Measurements from ENCODE around the gene DUSP14.
"Not testable (repeated sequence)": the region's sequence is repeated elsewhere in the genome, so short reads cannot be mapped to it uniquely, and the experiment has no call there.

Gene DUSP14, protein sequence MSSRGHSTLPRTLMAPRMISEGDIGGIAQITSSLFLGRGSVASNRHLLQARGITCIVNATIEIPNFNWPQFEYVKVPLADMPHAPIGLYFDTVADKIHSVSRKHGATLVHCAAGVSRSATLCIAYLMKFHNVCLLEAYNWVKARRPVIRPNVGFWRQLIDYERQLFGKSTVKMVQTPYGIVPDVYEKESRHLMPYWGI

DNA sequence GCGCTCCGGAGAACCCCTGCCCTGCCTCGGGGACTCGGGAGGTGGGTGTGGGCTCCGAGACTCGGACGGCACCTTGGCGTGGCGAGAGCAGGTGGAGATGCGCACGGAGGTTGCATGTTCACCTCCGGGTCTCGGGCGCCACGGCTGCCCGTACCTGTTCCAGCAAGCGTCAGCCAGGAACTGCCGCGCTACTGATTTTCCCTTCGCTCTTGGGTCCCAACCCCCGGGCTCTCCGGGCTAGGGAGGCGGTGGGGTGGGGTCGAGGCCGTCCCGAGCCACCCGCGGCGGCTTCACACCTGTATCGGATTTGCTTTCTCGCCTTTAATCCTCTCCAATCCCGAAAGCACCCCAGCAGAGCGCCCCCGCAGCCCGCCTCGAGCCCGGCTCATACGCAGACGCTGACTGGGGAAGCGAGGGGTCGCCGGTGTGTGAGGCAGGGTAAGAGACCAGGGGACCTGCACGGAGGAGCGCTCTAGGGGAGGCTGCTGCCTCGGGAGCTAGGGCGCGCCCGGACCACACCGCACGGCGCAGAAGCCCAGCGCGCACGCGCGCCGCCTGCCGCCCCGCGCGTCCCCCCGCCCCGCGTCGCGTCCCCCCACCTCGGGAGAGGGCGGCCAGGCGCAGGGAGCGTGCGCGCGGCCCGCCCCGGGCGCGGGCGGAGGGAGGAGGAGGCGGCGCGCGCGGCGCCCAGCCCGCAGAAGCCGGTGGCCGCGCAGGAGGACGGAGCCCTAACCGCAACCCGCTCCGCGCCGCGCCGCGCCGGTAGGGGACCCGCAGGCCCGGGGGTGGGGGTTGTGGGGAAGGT, at the start of gene DUSP14:
DUSP14 (plus strand) TSS at position 695 of the 805 bp plus-strand sequence. CDS start 22,382 bp downstream, outside the sequence.
- DNase-seq (ENCODE audit: low read depth in 2 of 2): peak; percentile 55 to 71

DNA sequence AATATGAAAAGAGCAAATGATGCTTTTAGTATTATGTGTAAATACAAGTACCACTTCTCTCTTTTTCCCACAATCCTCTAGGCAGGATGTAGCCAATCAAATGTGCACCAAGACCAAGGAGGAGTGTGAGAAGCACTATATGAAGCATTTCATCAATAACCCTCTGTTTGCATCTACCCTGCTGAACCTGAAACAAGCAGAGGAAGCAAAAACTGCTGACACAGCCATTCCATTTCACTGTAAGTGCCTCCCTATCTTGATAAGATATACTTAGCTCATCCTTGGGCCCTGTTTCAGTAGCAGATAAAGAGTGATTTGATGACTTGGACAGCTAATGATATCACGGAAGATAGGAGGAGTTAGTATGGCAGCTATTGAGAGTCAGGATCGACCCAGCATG, 49.3 kb upstream of the DUSP14 start:
- no peak for DNase-seq (ENCODE audit: low read depth in 2 of 2)

- not testable (repeated sequence) for DNase-seq (ENCODE audit: low read depth in 2 of 2)
Observed at GRCh38 chr17:37441369-37442014, 48.2 kb upstream of the DUSP14 start.

DNA sequence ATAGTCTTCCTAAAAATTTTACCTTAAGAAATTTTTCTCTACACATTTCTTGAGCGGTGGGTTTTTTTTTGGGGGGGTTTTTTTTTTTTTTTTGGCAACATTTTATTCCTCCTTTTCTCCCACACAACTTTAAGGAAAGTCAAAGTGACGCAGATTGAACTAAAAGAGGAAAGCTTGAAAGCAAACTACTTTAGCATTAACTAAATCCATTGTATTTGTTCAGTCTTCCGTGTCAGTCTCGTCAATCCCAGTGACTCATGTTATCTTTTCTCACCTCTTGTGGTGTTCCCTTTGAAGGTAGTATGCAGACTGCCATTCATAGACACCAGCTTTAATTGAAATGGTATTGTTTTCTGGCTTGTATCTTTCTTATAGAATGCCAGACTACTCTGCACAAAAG, 43.7 kb upstream of the DUSP14 start:
- no peak for DNase-seq (ENCODE audit: low read depth in 2 of 2)

GRCh38 chr17:37447641-37448040, 42.0 kb upstream of the DUSP14 start:
- no peak for DNase-seq (ENCODE audit: low read depth in 2 of 2)

GRCh38 chr17:37450112-37450511, 39.6 kb upstream of the DUSP14 start:
- DNase-seq (ENCODE audit: low read depth in 2 of 2): no peak

DNA sequence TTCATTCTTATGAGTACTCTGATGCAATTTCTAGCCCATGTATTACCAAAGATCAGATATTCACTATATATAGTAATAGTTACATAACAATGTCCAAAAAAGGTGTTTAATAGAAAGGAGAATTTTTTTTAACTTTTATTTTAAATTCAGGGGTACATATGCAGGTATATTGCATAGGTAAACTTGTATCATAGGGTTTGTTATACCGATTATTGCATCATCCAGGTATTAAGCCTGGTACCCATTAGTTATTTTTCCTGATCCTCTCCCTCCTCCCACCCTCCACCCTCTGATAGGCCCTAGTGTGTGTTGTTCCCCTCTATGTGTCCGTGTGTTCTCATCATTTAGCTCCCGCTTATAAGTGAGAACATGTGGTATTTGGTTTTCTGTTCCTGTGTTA, 31.9 kb upstream of the DUSP14 start:
- not testable (repeated sequence) for DNase-seq (ENCODE audit: low read depth in 2 of 2)

GRCh38 chr17:37458805-37459204, 30.9 kb upstream of the DUSP14 start:
- DNase-seq (ENCODE audit: low read depth in 2 of 2): no peak

DNA sequence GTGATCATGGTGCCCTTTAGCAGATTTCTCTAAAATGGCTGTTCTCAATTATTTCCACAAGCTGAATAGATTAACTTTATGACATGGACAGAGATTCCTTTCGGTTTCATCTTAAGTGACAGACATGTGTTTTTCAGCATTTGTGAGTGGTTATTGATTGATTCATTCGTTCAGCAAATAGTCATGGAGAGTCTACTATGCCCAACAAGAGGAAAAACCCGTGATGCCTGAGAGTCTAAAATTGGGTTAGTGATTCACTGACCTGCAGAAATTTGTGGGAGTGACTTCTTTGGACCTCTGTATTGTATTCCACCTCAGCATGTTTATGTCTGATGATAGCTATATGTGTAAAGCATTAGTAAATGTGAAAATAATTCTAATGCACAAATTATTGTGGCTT, 28.0 kb upstream of the DUSP14 start:
- DNase-seq (ENCODE audit: low read depth in 2 of 2): no peak

DNA sequence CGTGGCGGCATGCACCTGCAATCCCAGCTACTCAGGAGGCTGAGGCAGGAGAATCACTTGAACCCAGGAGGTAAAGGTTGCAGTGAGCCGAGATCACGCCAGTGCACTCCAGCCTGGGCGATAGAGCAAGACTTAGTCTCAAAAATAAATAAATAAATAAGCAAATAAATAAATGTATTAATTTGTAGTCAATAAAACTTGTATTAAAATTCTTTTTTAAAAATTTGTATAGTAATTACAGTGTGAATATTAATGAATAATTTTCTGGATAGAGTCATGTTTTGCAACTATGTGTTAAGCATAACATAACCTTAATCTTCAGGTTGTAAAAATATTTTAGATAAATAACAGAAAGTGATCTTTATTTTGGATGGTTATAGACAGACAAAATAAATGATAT, 27.2 kb upstream of the DUSP14 start:
- DNase-seq (ENCODE audit: low read depth in 2 of 2): no peak

GRCh38 chr17:37463039-37463438, 26.7 kb upstream of the DUSP14 start:
- DNase-seq (ENCODE audit: low read depth in 2 of 2): no peak

GRCh38 chr17:37465069-37465616, 24.5 kb upstream of the DUSP14 start:
- no peak for DNase-seq (ENCODE audit: low read depth in 2 of 2)

DNA sequence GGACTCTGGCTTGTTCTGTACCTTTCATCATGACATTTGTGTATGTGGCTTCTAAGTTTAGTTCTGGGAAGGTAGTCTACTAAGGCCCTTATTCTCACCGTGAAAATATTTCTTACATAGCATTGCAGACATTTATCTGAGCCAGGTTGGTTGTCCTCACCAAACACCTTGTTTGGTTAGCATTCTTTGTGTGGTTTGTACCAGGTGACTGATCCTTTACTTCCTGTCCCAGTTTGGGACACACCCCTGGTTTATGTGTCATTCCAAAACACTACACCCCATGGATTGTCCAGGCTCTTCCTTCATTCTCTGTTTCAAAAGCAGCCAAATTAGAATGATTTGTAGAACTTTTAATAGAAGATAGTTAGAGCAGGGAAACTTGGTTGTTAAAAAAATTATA, 23.2 kb upstream of the DUSP14 start:
- DNase-seq (ENCODE audit: low read depth in 2 of 2): no peak

GRCh38 chr17:37470181-37470580, 19.5 kb upstream of the DUSP14 start:
- DNase-seq (ENCODE audit: low read depth in 2 of 2): no peak

DNA sequence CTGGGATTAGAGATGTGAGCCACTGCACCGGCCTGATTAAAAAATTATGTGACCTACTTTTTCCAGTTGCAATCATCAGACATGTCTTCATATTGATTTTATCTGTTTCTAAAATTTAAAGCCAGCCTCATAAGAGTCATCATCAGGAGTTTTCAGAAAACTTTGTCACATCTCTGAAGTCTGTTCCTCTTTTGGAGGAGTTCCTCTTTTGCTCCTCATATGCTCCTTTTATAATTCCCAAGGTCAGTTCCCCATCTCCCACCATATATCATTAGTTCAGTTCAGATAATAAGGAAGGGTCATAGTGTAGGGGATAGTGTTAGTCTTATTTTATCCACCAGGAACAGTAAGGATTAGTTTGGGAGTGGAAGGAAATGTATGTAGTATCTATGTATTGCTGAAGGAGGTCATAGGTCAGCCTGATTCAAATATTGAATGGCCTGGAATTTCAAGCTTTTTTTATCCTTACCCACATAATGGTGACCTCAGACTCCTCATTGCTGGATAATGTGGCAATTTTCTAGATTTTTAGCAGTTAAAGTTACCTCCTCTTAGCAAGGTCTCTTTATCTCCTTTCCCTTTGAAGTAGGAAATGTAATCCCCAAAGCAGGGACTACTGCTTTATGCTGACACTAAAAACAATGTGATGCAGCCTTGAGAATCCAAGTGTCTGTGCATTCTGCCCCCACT, 13.8 kb upstream of the DUSP14 start:
- DNase-seq (ENCODE audit: low read depth in 2 of 2): no peak

DNA sequence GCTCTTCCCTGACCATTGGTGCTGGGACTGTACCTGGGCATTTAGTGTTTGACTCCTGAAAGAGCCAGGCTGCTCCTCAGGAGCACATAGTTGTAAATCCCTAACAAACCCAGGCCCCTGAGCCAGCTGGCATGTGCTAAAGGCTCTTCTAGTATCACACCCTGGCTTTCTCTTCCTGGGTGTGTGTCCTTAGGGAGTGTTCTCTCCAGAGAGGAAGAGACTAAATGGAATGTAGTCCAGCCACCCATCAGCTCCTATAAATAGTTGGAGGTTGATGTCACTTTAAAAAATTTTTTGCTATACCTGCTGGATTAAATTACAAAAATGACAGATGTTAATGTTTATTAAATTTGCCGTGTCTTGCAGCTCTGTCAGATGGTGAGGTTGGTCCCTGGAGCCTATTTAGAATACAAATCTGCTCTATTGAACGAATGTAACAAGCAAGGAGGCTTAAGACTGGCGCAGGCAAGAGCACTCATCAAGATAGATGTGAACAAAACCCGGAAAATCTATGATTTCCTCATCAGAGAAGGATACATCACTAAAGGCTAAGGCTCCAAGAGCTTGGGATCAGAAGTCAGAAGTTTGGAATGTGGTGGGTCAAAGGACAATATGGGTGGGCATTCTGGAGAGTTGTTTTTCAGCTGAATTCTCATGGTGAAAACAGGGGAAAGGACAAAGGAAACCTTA, 13.1 kb upstream of the DUSP14 start:
- no peak for DNase-seq (ENCODE audit: low read depth in 2 of 2)

DNA sequence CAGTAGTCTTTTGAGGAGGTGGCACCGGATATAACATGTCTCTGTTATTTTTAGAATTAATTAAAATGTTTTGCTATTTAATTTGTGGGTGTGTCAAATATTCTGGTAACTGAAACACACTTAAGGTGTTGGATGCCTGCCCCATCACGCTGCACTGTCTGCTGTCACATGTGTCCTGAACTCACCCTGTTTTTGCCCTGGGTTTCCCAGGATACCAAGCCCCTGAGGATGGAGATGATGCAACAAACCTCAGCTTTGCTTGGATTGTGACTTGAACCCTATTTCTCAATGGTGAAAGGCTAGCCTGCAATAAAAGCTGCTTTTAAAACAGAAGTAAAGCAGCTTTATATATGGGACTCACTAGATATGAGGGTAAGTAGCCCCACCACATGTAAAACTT, 11.5 kb upstream of the DUSP14 start:
- no peak for DNase-seq (ENCODE audit: low read depth in 2 of 2)

DNA sequence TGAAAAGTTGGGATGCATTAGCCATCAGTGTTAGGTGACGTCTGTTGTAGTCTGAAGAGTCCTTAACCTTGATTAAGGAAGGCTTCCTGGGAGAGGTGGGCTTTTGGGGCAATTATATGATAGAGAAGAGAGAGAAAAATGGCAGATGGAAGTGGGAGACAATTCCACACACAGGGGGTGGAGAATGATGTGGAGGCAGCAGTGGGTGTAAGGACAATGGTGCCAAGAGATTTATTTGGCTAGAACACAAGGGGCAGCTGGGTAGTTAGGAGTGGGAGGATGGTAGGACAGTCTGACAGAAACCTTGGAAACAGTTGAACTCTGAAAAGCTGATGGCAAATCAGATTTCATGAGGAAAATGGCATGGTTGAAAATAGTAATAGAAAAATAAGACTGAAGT, 10.7 kb upstream of the DUSP14 start:
- no peak for DNase-seq (ENCODE audit: low read depth in 2 of 2)

DNA sequence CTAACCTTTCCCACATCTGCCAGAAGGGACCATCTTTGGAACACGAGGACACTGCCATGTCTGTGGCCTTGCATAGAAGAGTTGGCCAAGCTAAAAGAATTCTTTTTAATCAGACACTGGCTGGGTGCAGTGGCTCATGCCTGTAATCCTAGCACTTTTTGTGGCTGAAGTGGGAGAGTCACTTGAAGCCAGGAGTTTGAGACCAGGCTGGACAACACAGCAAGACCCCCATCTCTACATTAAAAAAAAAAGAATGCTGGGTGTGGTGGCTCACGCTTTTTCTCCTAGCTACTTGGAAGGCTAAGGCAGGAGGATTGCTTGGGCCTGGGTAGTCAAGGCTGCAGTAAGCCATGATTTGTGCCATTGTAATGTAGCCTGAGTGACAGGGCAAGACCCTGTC, 9.3 kb upstream of the DUSP14 start:
- no peak for DNase-seq (ENCODE audit: low read depth in 2 of 2)

GRCh38 chr17:37481001-37481665, 8.6 kb upstream of the DUSP14 start:
- DNase-seq (ENCODE audit: low read depth in 2 of 2): no peak
